GM13977 (cell line): ENCODE results near the gene KDM2B.

Source experiments
- DNase-seq: peaks from one replicate; pipeline ENCODE4 v3.0.0; 2012; ENCODE audit warnings: low spot score
- in situ Hi-C: fragments of 300-500 bp; cut with MboI; formaldehyde crosslinking; loops from one replicate; pipeline ENCODE4 v1.12.0; 2022; ENCODE audit warnings: low sequenced_read_pairs, low pct_unique_long_range_greater_than_20kb, mixed read lengths, inconsistent platforms; ENCODE audit not compliant: unreplicated experiment
- TF ChIP-seq, protein P1 (sequence below): IDR thresholded peaks from 2 replicates; pipeline ENCODE4 v1.5.1; 2012; ENCODE audit warnings: mild to moderate bottlenecking, control low read depth; ENCODE audit not compliant: insufficient read depth; ENCODE audit errors: extremely low read depth, missing control alignments

KDM2B gene

DNA sequence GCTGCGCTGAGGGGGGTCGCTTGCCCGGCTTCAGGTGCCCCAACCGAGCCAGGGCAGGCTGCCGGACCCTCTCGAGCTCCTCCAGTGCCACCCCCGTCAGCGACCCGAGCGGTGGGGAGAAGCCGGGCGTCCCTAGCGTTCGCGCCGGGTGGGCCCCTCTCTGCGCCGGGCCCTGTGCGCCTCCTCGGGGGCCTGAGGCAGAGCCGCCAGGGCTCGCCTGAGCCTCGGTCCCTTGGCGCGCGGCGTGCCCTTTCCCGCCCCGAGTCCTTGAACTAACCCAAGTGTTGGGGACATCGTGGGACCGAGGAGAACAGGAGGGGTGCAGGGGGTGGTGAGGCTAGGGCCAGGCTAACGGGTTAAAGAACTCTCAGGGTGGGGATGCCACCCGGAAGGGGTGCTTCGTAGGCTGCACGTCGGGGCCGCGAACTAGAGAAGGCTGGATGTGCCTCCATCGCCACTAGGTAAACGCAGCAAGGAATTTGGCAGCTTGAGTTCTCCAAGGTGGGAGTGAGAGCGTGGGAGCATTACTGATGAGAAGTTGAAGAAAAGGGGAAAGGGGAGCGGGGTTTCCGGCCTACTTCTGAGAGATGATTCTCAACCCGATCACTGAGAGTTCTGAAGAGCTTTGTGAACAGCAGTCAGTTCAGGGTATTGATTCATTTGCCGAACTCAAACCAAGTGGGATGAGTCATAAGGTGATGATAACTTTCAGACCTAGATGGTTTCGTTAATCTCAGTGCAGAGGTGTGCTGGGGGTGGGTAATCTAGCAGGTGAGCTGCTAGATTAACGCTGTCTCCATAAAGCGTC is 180.3 kb downstream of the KDM2B start:
- in situ Hi-C loops: no loop called here

DNA sequence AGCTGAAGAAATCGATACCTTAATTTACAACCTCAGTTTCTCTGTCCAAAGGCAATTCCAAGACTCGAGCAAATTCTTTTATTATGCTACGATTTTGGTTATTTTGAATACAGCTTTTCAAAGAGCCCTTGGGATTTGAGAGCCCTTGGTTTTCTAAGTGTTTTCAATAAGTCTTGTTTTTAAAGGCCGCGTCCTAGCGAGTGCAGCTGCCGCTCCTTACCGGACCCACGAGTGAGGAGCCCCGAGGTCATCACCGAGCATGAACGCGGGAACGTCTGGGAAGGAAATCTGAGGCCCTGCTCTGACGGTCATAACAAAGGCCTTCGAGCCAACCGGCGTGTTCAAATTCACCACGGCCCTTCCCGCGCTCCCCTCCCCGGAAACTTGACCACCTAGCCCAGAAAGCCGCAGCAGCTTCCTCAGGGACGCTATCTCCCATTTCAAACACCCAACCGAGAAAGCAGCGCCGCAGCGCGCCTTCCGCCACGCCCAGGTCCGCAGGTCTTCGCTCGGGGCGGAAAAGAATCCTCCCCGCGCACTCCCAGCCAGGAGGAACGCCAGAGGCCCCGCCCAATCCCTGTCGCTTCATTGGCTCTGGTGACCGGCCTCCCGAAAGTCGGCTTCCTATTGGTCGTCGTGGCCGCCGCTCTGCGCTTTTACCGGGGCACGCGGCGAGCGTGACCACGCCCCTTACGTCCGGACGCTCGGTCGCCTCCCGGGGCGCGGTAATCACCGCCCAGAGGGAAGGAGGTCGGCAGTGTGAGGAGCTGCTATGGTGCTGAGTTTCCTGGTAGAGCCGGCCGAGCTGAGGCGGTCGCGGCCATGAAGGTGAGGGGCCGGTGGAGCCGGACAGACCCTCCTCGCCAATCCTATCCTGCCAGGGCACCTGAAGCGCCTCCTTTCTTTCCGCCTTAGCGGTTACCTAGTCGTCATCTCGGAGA is 181.2 kb downstream of the KDM2B start, which contains the start of gene RNF34:
TSS of gene RNF34 (plus strand) at position 728 of the 941 bp plus-strand sequence. CDS start at position 823, 95 bp downstream.
- peak; percentile 96 for DNase-seq
- in situ Hi-C loops: no loop called here
- TF ChIP-seq, protein P1, sequence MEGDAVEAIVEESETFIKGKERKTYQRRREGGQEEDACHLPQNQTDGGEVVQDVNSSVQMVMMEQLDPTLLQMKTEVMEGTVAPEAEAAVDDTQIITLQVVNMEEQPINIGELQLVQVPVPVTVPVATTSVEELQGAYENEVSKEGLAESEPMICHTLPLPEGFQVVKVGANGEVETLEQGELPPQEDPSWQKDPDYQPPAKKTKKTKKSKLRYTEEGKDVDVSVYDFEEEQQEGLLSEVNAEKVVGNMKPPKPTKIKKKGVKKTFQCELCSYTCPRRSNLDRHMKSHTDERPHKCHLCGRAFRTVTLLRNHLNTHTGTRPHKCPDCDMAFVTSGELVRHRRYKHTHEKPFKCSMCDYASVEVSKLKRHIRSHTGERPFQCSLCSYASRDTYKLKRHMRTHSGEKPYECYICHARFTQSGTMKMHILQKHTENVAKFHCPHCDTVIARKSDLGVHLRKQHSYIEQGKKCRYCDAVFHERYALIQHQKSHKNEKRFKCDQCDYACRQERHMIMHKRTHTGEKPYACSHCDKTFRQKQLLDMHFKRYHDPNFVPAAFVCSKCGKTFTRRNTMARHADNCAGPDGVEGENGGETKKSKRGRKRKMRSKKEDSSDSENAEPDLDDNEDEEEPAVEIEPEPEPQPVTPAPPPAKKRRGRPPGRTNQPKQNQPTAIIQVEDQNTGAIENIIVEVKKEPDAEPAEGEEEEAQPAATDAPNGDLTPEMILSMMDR: no peak

More for the DNA sequence above, 180.3 kb downstream of the KDM2B start:
- TF ChIP-seq, protein P1: no peak
- DNase-seq: peak; percentile 70

DNA sequence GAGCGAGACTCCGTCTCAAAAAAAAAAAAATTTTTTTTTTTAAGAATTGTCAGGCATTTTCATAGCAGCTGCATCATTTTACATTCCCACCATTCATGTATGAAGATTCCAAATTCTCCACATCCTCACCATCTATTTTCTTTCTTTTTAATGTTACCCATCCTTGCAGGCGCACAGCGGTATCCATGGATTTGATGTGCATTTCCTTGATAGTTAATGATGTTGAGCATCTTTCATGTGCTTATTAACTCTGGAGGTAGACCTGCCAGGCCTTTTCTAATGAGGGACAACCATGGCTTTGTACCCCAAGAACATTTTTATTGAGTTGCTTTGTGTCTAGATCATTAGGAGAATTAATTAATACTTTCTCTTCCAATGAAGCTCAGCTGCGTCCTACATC is 182.5 kb downstream of the KDM2B start:
- in situ Hi-C loops: no loop called here
- DNase-seq: no peak
- TF ChIP-seq, protein P1: no peak

DNA sequence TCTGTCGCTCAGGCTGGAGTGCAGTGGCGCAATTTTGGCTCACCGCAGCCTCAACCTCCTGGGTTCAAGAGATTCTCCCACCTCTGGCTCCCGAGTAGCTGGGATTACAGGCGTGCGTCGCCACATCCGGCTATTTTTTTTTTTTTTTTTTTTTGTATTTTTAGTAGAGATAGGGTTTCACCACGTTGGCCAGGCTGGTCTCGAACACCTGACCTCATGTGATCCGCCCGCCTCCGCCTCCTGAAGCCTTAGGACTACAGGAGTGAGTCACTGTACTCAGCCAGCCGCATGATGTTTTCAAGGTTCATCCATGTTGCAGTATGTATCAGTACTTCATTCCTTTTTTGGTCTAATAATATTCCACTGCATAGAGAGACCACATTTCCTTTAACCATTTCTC is 183.3 kb downstream of the KDM2B start:
- TF ChIP-seq, protein P1: no peak
- no peak for DNase-seq
- in situ Hi-C loops: no loop called here

DNA sequence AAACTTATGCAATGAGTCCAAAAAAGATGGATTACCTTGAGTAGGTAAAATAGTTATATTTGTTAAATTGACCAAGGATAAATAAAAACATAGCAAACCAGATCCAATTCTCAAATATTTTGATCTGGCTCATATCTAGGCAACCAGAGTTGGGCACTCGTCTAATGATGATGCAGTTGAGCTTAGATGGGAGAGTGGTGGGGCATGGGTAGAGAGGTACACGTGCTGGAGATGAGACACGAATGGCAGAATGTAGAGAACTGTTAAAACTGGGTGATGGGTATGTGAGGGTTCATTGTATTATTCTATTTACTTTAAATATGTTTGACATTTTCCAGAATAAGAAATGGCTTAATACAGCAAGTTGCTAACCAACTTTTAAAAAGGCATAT is 188.5 kb downstream of the KDM2B start:
- in situ Hi-C loops: no loop called here
- TF ChIP-seq, protein P1: no peak
- no peak for DNase-seq

DNA sequence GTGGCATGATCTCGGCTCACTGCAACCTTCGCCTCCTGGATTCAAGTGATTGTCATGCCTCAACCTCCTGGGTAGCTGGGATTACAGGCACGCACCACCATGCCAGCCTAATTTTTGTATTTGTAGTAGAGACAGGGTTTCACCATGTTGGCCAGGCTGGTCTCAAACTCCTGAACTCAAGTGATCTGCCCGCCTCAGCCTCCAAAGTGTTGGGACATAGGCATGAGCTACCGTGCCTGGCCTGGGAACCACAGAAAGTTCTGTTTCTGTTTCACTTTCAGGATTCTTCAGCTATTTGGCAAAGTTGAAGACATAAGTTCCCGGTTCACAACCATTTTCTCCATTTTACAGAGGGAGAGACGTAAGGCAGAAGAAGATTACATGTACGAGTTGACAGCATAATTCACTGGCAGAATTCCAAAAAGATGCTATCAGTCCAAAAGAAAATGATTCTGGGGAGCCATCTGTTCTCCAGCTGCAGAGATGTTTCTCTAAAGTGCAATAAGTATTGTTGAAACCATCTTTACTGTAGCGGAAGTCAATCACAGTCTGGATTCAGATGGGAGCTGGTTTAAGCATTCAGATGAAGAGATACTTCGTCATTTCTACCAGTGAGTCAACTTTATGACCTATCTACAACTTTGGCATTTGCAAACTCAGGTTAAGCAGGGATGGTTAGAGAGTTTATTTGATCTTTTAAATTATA is 189.1 kb downstream of the KDM2B start:
- peak; percentile 45 for DNase-seq
- TF ChIP-seq, protein P1: no peak
- in situ Hi-C loops: no loop called here
